GM12892 (cell line): ENCODE measurements around the gene PAQR3.

ENCODE experiments used
- POLR2A ChIP-seq: IDR thresholded peaks from 2 replicates; pipeline ENCODE4 v1.6.1; 2011; ENCODE audit warnings: low read depth, low read length, control low read depth
- POLR2AphosphoS5 ChIP-seq: IDR thresholded peaks from 2 replicates; pipeline ENCODE4 v1.6.1; 2011; ENCODE audit warnings: low read depth, low read length, control low read depth
- TAF1 ChIP-seq: IDR thresholded peaks from 2 replicates; pipeline ENCODE4 v1.6.1; 2011; ENCODE audit warnings: low read depth, mild to moderate bottlenecking, control low read depth, low read length, borderline replicate concordance

GRCh38 chr4:78960926-78961325, 21.7 kb upstream of the PAQR3 start:
- TF ChIP-seq POLR2AphosphoS5, result no peak
- TF ChIP-seq POLR2A, result no peak
- no peak for TF ChIP-seq TAF1
